Endodermal cell (in vitro differentiated cells): ENCODE measurements around the gene CCDC88C. TPM values are rescaled to one million over a fixed set of nuclear protein-coding genes. Genes with fewer than 3 reads are reported as not detected.

Experiments used
- DNase-seq: peaks from one replicate; pipeline ENCODE4 v3.0.0-alpha.2; 2017
- H3K27ac ChIP-seq: 2 replicates; pipeline ENCODE4 v1.5.1; 2013; ENCODE audit warnings: mild to moderate bottlenecking, low read depth, low read length, moderate library complexity
- H3K27me3 ChIP-seq: 2 replicates; pipeline ENCODE4 v1.6.1; 2013; ENCODE audit warnings: mild to moderate bottlenecking, low read length, moderate library complexity; ENCODE audit not compliant: insufficient read depth, control insufficient read depth, poor library complexity, severe bottlenecking
- H3K36me3 ChIP-seq: 2 replicates; pipeline ENCODE4 v1.7.0; 2013; ENCODE audit warnings: mild to moderate bottlenecking, low read length, moderate library complexity; ENCODE audit not compliant: control insufficient read depth, insufficient read depth
- H3K4me1 ChIP-seq: one replicate; pipeline ENCODE4 v1.7.0; 2013; ENCODE audit warnings: low read length; ENCODE audit not compliant: control insufficient read depth, insufficient read depth
- H3K4me3 ChIP-seq: 2 replicates; pipeline ENCODE4 v1.5.1; 2013; ENCODE audit warnings: mild to moderate bottlenecking, low read length, moderate library complexity
- H3K9ac ChIP-seq: 2 replicates; pipeline ENCODE4 v1.6.1; 2013; ENCODE audit warnings: mild to moderate bottlenecking, low read length, moderate library complexity; ENCODE audit not compliant: poor library complexity, severe bottlenecking; ENCODE audit errors: extremely low read depth
- H3K9me3 ChIP-seq: 2 replicates; pipeline ENCODE4 v1.6.1; 2013; ENCODE audit warnings: mild to moderate bottlenecking, low read length, moderate library complexity; ENCODE audit not compliant: control insufficient read depth
- H3K27ac Mint-ChIP-seq: 2 replicates; pipeline ENCODE4 v1.8.0; 2020; ENCODE audit warnings: mixed read lengths
- H3K27me3 Mint-ChIP-seq: 2 replicates; pipeline ENCODE4 v1.8.0; 2021; ENCODE audit warnings: mild to moderate bottlenecking, mixed read lengths; ENCODE audit not compliant: insufficient read depth
- H3K36me3 Mint-ChIP-seq: 2 replicates; pipeline ENCODE4 v1.8.0; 2020; ENCODE audit warnings: low read depth, mixed read lengths
- H3K4me1 Mint-ChIP-seq: 2 replicates; pipeline ENCODE4 v1.8.0; 2020; ENCODE audit warnings: mixed read lengths
- H3K4me3 Mint-ChIP-seq: 2 replicates; pipeline ENCODE4 v1.8.0; 2020; ENCODE audit warnings: mild to moderate bottlenecking, moderate library complexity, mixed read lengths
- H3K9me3 Mint-ChIP-seq: 2 replicates; pipeline ENCODE4 v1.8.0; 2020; ENCODE audit warnings: mild to moderate bottlenecking, mixed read lengths
- CTCF ChIP-seq: fragments of 200-600 bp; sonication (generic); conservative IDR thresholded peaks from 2 replicates; pipeline ENCODE4 v1.5.0; 2021; ENCODE audit warnings: antibody characterized with exemption, mild to moderate bottlenecking
- WGBS, 2 experiments: methylation state at CpG; one replicate each; pipeline versions ENCODE4 v1.1.5 to v1.1.7; 2013; ENCODE audit warnings: missing lambda C conversion rate in 2 of 2, mixed read lengths in 1 of 2; ENCODE audit not compliant: insufficient coverage in 1 of 2, insufficient read length in 1 of 2; 5-methylcytosine and 5-hydroxymethylcytosine counted together
- total RNA-seq, 2 donors: library from RNA; stranded (reverse); fragmentation: NEBNext Ultra II Directional in 1 of 2; extraction: Animal tissue kit (Norgen Biotek cat#: 25700) in 1 of 2; gene quantifications; 2 replicates in 1 of 2; 3 replicates in 1 of 2; pipeline ENCODE4 v1.2.1, GENCODE V29; 2021

CCDC88C gene
- total RNA-seq, 2 donors from 2014 or later: 50.0 to 50.5 TPM

DNA sequence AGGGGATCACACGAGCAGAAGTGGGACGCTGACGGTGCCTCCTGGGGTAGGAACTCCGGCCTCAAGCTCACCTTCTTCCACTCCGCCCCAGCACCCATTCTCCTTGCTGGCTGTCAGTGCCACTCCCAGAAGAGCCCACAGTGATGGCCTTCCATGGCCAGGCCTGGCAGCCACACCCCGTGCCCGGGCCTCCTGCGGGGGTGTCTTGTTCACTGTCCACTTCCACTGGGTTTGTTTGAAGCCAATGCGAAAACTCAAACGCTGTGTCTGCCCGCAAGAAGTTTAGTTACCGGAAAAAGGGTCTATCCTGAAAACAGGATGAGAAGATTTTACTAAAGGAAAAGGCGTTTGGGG, 38.1 kb downstream of the CCDC88C start:
- no peak for DNase-seq
- Histone ChIP-seq H3K9ac (no peak overlapping the region), H3K4me1 (peaks cover 17% of the 10 kb centered on the region), H3K27me3 (no peaks in the 10 kb centered on the region), H3K4me3 (no peak overlapping the region), H3K27ac (no peak overlapping the region), H3K9me3 (no peaks in the 10 kb centered on the region), H3K36me3 (no peaks in the 10 kb centered on the region)
- Mint-ChIP-seq H3K4me1 (peaks cover 54% of the 10 kb centered on the region), H3K36me3 (peaks cover 7% of the 10 kb centered on the region), H3K27me3 (no peaks in the 10 kb centered on the region), H3K4me3 (no peak overlapping the region), H3K9me3 (no peaks in the 10 kb centered on the region), H3K27ac (no peak overlapping the region)
- 93 to 94% methylated on average over 10 to 13 of the region's 13 CpGs for WGBS, 2 experiments
- no peak for TF ChIP-seq CTCF

GRCh38 chr14:91378930-91379578, 38.6 kb downstream of the CCDC88C start:
- no peaks in the 10 kb centered on the region for H3K36me3 ChIP-seq
- peaks cover 17% of the 10 kb centered on the region for H3K4me1 ChIP-seq
- DNase-seq: no peak
- Mint-ChIP-seq H3K27ac (no peak overlapping the region), H3K36me3 (peaks cover 5% of the 10 kb centered on the region), H3K4me1 (peaks cover 59% of the 10 kb centered on the region), H3K27me3 (no peaks in the 10 kb centered on the region), H3K4me3 (no peak overlapping the region), H3K9me3 (no peaks in the 10 kb centered on the region)
- no peaks in the 10 kb centered on the region for H3K27me3 ChIP-seq
- no peak for TF ChIP-seq CTCF
- no peak overlapping the region for H3K9ac ChIP-seq
- no peak overlapping the region for H3K27ac ChIP-seq
- H3K9me3 ChIP-seq: no peaks in the 10 kb centered on the region
- 92 to 95% methylated on average over 11 of the region's 11 CpGs for WGBS, 2 experiments
- no peak overlapping the region for H3K4me3 ChIP-seq

GRCh38 chr14:91377700-91378652, 39.6 kb downstream of the CCDC88C start:
- no peaks in the 10 kb centered on the region for H3K27me3 Mint-ChIP-seq
- Histone ChIP-seq H3K9ac (no peak overlapping the region), H3K9me3 (no peaks in the 10 kb centered on the region), H3K4me3 (no peak overlapping the region), H3K27ac (no peak overlapping the region), H3K27me3 (no peaks in the 10 kb centered on the region), H3K36me3 (no peaks in the 10 kb centered on the region), H3K4me1 (peaks cover 15% of the 10 kb centered on the region)
- peak overlapping the region; percentile 8 for H3K27ac Mint-ChIP-seq
- 82 to 87% methylated on average over 11 to 15 of the region's 15 CpGs for WGBS, 2 experiments
- H3K4me3 Mint-ChIP-seq: no peak overlapping the region
- no peak for DNase-seq
- TF ChIP-seq CTCF: no peak
- peaks cover 61% of the 10 kb centered on the region for H3K4me1 Mint-ChIP-seq
- peaks cover 5% of the 10 kb centered on the region for H3K36me3 Mint-ChIP-seq
- no peaks in the 10 kb centered on the region for H3K9me3 Mint-ChIP-seq
